Nephron (organoid): ENCODE results near the gene CCDC70.

Source experiments
- H3K27ac Mint-ChIP-seq, 3 experiments: 2 replicates each; pipeline ENCODE4 v1.8.0; 2020; ENCODE audit warnings: mixed read lengths in 3 of 3, mild to moderate bottlenecking in 2 of 3, moderate library complexity in 1 of 3
- H3K27me3 Mint-ChIP-seq: 2 replicates; pipeline ENCODE4 v1.8.0; 2021; ENCODE audit warnings: low read depth, mild to moderate bottlenecking, moderate library complexity, mixed read lengths
- H3K36me3 Mint-ChIP-seq: 2 replicates; pipeline ENCODE4 v1.8.0; 2020; ENCODE audit warnings: low read depth, mixed read lengths
- H3K4me1 Mint-ChIP-seq: 2 replicates; pipeline ENCODE4 v1.8.0; 2020; ENCODE audit warnings: mixed read lengths
- H3K4me3 Mint-ChIP-seq, 3 experiments: 2 replicates each; pipeline ENCODE4 v1.8.0; 2020; ENCODE audit warnings: mild to moderate bottlenecking in 3 of 3, mixed read lengths in 3 of 3, moderate library complexity in 2 of 3
- H3K9me3 Mint-ChIP-seq: 2 replicates; pipeline ENCODE4 v1.8.0; 2020; ENCODE audit warnings: mixed read lengths
- CTCF ChIP-seq, 3 experiments: fragments of 200-600 bp; sonication (generic); IDR thresholded peaks; one replicate each; pipeline ENCODE4 v1.5.0; 2021; ENCODE audit warnings: antibody characterized with exemption in 3 of 3; ENCODE audit not compliant: unreplicated experiment in 3 of 3

CCDC70 gene

GRCh38 chr13:51861723-51862300 lies at the start of gene CCDC70:
Gene CCDC70 (plus strand): TSS chr13:51861969. CDS start chr13:51865412, 3,443 bp downstream.
- H3K4me3 Mint-ChIP-seq: no peak within 1 kb of the TSS
- no peak within 1 kb of the TSS for H3K27ac Mint-ChIP-seq
- no peak for TF ChIP-seq CTCF (IDR thresholded peaks at IDR 0.05; ENCODE audit: unreplicated experiment in 3 of 3)
- no peaks in the 10 kb centered on the region for H3K9me3 Mint-ChIP-seq
- no peaks in the 10 kb centered on the region for H3K36me3 Mint-ChIP-seq
- H3K4me1 Mint-ChIP-seq: no peaks in the 10 kb centered on the region
- H3K27me3 Mint-ChIP-seq: peaks cover 9% of the 10 kb centered on the region

GRCh38 chr13:51814071-51814470 lies 47.7 kb upstream of the CCDC70 start:
- no peak overlapping the region for H3K4me3 Mint-ChIP-seq
- H3K27me3 Mint-ChIP-seq: peaks cover 17% of the 10 kb centered on the region
- no peak for TF ChIP-seq CTCF (IDR thresholded peaks at IDR 0.05; ENCODE audit: unreplicated experiment in 3 of 3)
- no peak overlapping the region for H3K27ac Mint-ChIP-seq
- H3K4me1 Mint-ChIP-seq: peaks cover 6% of the 10 kb centered on the region
- no peaks in the 10 kb centered on the region for H3K9me3 Mint-ChIP-seq
- no peaks in the 10 kb centered on the region for H3K36me3 Mint-ChIP-seq

- Mint-ChIP-seq H3K4me1 (peaks cover 6% of the 10 kb centered on the region), H3K36me3 (no peaks in the 10 kb centered on the region), H3K4me3 (peak overlapping the region in 1 of 3 experiments; percentile 21), H3K27me3 (peaks cover 22% of the 10 kb centered on the region), H3K27ac (no peak overlapping the region), H3K9me3 (no peaks in the 10 kb centered on the region)
- peak; percentile 70 to 76 (median 72) for TF ChIP-seq CTCF (IDR thresholded peaks at IDR 0.05; ENCODE audit: unreplicated experiment in 3 of 3)
These were observed 46.7 kb upstream of the CCDC70 start for GRCh38 chr13:51814825-51815650.

- no peak for TF ChIP-seq CTCF (IDR thresholded peaks at IDR 0.05; ENCODE audit: unreplicated experiment in 3 of 3)
- Mint-ChIP-seq H3K27me3 (peaks cover 23% of the 10 kb centered on the region), H3K4me1 (peaks cover 6% of the 10 kb centered on the region), H3K4me3 (no peak overlapping the region), H3K36me3 (no peaks in the 10 kb centered on the region), H3K27ac (no peak overlapping the region), H3K9me3 (no peaks in the 10 kb centered on the region)
These were observed 45.9 kb upstream of the CCDC70 start for GRCh38 chr13:51815848-51816247.

- H3K27ac Mint-ChIP-seq: no peak overlapping the region
- peaks cover 6% of the 10 kb centered on the region for H3K4me1 Mint-ChIP-seq
- H3K9me3 Mint-ChIP-seq: no peaks in the 10 kb centered on the region
- no peak for TF ChIP-seq CTCF (IDR thresholded peaks at IDR 0.05; ENCODE audit: unreplicated experiment in 3 of 3)
- H3K36me3 Mint-ChIP-seq: no peaks in the 10 kb centered on the region
- no peak overlapping the region for H3K4me3 Mint-ChIP-seq
- peaks cover 28% of the 10 kb centered on the region for H3K27me3 Mint-ChIP-seq
These were observed 45.0 kb upstream of the CCDC70 start for GRCh38 chr13:51816604-51817249.
